GM21367 (cell line): Measurements from ENCODE around the gene TTC39C.

ENCODE experiments used
- ATAC-seq: cut with Tn5 transposase; IDR thresholded peaks from one replicate; pipeline ENCODE4 v1.9.1; 2021; ENCODE audit not compliant: unreplicated experiment

Gene TTC39C

DNA sequence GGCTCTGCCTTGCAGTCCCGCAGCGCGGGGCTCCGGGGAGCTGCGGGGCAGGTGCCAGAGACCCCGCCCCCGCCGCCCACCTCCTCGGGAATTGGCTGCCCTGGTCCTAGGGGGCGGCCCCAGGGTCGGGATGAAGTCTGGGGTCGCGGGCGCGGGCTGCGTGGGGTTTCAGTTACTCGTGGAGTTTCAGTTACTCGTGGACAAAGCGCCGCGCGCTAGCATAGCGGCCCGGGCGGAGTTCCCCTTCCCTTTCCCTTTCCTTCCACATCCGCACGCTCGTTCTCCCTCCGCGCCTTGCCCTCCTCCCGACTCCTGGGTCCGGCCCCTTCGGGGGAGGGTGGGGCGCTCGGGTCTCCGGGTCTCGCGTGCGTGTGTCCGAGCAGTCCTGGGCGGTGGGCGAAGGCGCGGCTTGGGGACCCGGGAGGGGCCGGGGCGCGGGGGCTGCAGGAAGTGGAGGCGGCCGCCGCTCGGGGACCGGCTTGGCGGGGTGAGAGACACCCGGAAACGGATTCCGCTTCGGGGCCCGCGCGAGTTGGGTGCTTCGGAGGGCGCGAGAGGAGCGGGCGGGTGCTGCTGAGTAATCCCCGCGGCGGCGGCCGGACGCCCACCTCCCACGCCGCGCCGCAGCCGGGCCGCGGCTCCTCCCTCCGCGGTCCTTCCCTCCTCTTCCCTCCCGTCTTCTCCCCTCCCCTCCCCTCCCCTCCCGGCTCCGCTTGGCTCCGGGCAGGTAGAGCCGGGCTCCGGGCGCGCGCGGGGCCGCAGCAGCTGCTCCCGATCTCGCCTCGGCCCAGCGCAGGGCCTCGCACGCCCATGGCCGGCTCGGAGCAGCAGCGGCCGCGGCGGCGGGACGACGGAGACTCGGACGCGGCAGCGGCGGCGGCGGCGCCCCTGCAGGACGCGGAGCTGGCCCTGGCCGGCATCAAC, at the start of gene TTC39C:
Gene TTC39C, plus strand, starts transcription at position 693 of the 924 bp plus-strand sequence. Its CDS starts 118 bp downstream, at position 811.
- no peak for ATAC-seq

DNA sequence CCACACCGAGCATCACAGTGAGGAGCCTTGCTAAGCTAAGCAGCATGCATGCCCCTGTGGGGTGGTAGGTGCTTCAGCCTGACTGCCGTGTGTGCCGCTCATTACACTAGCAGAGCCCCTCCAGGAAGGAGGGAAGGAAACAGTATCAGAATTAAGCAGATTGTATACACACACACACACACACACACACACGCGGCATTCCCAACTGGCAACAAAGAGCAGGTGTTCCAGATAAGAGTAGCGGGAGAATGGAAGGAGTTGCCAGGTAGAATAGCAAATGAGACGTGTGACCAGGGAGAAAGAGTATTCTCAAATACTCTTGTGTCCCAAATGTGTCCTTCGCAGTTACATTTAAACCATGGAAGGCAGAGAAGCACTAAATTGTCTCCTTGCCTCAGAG, 47.6 kb upstream of the TTC39C start:
- ATAC-seq = no peak

DNA sequence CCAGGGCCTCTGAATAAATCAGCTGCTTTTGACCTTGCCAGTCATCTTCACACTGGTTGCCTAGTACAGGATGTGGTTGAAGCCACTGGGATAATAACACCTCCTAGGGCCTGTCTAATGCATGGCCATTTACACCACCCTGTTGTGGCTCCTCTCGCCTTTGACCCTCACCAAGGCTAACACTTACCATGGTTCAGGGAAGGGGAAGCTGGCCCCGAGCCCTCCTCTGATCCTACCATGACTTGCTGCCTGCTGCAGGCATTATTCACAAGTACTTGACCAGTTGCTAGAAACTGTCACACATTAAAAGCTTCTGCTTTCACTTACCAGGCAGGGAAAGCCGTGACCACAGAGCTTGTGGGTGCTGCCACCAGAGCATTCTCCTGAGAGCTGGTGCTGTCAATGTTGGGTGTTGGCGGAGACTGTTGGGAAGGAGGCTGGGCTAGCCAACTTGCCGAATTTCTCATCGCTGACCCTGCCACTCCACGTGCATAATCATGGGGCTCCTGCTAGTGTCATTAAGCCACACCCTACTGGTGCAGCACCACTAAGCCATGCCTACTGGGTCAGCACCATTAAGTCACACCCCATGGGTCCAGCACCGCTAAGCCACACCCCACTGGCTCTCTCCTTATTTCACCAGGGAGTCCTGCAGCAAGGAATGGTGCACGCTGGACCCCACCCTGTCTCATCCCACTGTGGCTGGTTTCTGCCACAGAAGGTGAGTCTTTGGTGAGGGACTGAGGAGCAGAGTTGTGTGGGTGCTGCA, 47.0 kb upstream of the TTC39C start:
- peak; percentile 37 for ATAC-seq

DNA sequence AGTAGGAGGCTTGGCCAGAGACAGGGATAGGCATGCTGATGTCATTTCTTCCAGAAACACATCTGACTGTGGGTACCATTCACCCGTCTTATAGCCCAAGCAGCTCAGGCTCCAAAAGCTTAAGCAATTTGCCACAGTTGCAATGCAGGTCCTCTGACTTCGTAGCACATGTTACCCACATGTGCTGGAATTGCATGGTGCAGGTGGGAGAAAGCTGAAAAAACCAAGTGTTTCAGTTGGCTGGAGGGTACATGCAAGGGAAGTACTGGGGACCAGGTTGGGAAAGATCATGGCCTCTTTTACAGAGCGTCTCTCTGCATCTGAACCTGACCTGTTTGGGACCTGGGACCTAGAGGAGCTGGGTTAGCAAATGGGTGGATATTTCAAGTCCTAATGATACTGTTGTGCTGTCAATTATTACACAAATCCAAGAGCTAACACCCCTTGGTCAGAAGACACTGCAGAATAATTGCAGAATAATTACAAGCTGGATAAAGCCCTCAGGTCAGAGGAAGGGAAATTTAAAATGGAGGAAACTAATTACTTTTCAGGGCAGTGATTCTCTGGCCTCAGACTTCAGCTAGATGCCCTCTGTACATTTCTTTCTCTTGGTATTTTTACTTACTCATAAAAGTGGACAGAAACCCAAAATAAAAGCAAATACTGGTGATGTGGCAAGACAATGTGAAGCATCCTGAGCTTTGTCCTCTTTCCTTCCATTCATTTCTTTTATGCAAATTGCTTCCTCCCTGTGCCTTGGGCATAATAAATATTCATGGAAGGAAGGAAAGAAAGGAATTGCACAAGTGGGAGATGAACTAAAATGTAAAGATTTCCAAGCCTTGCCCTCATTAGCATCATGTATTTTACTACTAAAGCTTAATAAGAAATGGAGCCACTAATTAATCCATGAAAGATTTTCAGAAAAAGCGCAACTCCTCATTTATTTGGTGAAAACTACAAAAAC, 45.6 kb upstream of the TTC39C start:
- no peak for ATAC-seq

DNA sequence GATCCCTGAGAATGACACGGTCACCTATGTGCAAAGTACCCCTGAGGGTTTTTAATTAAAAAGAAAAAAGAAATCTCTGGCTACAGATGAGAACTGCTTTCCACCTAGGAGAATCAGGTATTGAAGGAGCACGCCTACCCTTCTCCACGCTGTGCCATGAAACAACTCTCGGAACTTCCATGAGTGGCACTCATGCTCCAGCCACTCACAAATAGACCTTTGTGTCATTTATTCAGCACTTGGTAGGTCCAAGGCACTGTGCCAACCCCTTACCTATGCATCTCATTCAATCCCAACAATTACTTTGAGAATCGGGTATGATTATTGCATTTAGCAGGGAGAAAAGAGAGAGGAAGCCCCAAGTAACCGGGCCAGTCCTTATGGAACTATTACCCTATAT, 44.9 kb upstream of the TTC39C start:
- ATAC-seq = no peak

DNA sequence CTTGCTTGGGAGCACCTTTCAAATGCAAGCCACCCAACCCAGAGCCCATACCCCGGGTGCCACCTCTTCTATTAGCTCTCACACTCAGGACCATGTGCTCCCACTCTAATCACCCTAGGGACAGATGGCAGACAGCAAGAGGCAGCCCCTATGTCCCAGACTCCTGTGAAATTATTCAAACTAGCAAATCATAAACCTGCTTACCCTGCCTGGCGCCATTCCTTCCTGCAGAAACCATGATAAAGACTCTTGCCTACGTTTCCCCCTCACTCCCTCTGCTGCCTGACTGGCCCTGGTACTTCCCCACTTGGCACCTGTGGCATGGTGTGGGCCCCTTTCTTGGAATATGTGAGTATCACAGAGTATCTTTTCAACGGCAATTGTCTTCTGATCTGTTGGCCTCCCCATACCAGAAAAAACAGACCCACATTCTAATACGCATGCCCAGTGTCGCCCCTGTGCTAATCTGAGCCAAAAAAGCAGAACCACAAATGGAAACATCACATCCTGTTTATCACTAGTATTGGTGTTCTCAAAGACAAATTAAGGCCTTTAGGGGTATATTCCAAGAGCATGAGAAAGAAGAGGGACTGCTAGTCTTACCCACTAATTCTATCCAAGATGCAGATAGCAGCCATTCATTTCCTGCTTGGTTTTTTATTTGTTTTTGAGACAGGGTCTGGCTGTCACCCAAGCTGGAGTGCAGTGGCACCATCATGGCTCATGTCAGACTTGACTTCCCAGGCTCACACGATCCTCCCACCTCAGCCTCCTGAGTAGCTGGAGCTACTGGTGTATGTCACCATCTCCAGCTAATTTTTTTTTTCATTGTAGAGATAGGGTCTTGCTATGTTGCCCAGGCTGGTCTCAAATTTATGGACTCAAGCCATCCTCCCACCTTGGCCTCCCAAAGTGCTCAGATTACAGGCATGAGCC, 44.1 kb upstream of the TTC39C start:
- ATAC-seq = peak; percentile 40

DNA sequence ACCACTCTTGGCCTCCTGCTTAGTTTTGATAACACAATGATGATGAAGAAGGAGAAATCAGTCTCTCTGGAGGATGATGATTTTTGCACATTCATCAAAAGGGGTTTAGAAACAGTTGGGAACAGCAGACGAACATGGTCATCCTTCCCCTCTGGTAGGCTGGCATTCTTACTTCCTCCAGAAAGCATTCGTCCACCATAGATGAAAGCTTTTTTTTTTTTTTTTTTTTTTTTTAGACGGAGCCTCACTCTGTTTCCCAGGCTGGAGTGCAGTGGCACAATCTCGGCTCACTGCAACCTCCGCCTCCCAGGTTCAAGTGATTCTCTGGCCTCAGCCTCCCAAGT, 43.5 kb upstream of the TTC39C start:
- no peak for ATAC-seq

DNA sequence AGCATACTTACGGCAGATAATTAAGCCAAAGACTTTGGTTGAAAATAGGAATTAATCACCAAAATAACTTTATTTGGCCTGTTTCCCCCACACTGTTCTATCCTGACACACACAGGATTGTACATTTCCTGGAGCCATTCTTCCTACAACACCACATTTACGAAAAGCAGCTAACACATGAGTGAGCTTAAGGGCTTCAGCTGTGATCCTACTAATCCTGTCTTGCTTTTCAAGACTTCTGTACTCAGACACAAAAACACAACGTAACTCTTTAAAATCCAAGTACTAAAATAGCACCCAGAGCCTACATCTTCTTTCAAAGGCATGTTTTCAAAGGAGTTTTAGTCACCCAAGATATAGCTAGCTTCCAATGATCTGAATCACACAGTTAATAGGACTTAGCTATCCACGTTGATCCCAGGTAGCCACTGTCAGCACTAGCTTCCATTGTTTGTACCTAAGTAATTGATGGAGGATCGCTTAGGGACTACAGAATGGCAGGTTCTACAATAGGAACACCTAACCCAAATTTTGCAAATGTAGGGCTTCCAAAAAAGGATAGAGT, 42.8 kb upstream of the TTC39C start:
- no peak for ATAC-seq

DNA sequence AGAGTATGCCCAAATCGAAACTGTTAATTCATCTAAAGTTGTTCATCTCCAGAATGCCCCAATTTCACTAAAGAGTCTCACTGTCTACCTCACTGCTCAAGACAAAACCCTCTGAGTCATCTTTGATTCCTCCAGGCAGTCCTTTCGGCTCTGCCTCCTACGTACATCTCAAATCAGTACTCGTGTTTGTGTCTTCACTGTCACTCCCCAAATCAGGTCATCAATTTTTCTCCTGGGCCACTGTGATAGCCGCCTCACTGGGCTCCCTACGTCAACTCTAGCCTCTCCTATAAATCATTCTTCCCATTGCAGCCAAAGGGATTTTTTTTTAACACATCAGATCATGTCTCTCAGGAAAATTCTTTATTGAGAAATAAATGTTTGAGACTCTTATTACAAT, 42.1 kb upstream of the TTC39C start:
- ATAC-seq = no peak

DNA sequence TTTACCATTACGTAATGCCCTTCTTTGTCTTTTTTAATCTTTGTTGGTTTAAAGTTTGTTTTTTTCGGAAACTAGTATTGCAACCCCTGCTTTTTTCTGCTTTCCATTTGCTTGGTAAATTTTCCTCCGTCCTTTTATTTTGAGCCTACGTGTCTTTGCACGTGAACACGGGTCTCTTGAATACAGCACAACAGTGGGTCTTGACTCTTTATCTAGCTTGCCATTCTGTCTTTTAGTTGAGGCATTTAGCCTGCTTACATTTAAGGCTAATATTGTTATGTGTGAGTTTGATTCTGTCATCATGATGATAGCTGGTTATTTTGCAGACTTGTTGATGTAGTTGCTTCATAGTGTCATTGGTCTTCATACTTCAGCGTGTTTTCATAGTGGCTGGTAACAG, 37.5 kb upstream of the TTC39C start:
- no peak for ATAC-seq

DNA sequence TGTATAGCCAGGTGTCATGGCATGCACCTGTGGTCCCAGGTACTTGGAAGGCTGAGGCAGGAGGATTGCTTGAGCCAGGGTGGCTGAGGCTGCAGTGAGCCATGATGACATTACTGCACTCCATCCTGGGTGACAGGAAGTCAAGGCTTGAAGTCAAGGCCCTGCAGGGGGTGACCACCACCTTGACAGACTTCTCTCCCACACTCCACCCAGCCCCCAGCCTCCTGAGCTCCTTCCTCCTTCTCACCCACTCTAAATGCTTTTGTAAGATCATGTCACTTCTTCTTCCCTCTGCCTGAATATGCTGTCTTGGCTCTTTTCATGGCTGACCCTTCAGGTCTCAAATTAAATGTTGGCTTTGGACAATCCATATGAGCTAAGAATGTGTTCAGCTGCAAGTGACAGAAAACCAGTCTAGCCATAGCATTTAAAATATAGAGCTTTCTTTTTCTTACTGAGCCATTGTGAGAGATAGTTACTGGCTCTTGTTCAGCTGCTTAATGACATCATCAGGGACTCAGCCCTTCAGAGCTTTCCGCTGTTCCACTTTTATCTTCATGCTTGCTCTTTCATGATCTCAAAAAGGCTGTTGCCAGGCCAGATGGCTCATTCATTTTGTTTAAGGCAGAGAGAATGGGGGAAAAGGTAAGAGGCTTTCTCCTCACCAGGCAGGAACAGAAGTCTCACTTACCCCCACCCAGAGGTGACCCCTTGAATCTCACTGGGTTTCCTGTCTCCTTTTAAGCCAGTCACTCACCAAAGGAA, 36.7 kb upstream of the TTC39C start:
- no peak for ATAC-seq

DNA sequence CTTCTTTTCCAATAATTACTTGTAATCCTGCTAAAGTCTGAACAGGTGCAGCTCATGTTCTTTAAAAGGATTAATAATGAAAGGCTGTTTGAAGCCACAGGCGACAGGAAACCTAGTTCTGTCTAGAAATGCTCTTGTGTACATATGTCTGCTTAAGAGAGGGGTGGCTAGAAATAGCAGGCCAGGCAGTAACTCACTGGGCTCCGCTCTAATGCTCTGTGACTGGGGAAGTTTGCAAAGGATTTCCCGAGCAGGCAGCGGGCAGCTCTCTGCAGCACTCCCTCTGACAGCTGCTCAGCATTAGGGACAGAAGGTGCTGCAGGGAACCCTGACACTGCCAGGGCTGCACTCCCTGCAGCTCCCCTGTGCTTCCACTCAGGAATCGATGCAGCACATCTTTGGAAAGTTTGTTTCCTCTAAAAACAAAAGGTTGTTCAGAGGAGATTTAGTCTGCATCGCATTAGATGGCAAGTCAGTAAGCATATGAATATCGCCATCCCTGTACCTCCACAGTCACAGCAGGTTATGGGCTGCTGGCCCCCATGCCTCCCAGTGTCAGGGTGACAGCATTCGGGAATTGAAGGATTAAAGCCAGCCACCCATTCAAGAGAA, 33.1 kb upstream of the TTC39C start:
- peak; percentile 82 for ATAC-seq

DNA sequence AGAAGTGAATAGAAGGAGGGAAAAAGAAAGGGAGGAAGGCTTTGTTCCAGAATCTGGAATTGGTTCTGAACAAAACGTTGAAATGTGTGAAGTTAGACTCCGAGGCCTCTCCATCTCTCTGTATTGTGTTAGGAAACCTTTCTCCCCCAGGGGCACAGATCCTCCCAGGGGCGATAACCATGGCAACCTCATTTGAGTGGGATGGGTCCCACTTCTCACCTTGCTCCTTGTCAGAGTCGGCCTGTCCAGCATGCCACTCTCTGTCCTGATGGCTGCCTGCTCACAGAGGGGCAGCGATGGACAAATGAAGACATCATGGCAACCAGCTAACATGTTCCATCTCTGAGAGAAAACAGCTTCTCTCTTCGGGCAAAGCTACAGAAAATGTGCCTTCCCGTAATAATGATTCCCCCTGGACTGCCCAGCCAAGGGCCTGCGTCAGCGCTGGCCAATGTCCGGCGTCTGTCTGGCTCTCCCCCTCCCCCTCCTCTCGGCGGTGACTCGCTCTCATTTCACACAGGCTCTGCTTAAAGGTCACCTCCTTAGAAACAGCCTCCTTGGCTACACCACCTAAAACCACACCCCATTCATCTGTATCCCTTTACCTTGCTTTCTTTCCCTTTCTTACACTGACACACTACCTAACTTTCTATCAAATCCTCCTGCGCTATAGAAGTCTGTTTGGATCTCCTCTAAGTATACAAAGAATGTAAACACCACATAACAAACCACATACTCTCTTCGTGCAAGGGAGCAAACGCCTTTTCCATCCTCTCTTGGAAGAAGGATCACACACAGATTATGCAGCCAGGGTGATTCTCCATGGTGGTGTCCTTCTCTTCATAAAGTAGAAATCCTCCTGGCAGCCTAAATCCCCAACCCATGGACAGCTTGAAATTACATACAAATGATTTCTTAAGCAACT, 32.1 kb upstream of the TTC39C start:
- ATAC-seq = no peak

DNA sequence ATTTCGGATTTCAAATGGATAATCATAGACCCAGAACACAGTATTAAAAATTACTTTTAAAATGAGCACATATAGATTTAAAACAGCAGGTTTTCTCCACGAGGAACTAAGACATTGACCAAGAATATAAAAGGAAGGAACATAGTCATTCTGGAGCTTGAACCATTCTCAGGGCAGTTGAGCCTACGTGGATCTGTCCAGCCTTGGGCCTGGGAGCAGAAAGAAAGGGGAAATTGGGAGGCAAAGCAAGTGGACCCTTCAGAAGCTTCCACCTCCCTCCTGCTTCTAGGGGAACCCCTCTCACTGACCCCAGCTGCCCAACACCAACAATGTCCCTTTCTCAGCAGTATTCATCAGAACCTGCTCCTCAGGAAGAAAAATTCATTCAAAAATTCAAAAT, 31.4 kb upstream of the TTC39C start:
- ATAC-seq = no peak

DNA sequence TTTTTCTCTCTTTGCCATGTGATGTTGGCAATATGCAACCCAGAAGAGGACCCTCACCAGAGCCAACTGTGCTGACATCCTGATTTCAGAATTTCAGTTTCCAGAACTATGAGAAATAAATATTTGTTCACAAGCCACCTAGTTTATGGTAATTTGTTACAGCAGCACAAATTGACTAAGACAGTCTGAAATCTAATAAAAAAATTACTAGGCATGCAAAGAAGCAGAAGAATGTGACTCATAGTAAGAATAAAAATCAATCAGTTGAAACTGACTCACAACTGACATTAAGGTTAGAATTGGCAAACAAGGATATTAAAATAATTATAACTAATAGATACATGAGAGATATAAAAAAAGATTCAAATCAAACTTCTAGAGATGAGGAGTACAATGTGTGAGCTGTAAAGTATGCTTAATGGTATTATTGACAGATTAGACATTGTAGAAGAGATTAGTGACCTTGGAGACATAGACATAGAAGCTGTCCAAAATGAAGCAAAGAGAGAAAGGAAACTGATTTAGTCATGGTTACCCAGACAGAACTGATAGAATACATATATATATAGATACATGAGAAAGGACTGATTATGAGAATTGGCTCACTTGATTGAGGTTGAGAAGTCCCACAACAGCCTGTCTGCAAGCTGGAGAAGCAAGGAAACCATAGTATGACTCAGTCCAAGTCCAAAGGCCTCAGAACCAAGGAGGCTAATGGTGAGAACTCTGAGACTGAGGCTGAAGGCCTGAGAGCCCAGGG, 27.8 kb upstream of the TTC39C start:
- no peak for ATAC-seq

DNA sequence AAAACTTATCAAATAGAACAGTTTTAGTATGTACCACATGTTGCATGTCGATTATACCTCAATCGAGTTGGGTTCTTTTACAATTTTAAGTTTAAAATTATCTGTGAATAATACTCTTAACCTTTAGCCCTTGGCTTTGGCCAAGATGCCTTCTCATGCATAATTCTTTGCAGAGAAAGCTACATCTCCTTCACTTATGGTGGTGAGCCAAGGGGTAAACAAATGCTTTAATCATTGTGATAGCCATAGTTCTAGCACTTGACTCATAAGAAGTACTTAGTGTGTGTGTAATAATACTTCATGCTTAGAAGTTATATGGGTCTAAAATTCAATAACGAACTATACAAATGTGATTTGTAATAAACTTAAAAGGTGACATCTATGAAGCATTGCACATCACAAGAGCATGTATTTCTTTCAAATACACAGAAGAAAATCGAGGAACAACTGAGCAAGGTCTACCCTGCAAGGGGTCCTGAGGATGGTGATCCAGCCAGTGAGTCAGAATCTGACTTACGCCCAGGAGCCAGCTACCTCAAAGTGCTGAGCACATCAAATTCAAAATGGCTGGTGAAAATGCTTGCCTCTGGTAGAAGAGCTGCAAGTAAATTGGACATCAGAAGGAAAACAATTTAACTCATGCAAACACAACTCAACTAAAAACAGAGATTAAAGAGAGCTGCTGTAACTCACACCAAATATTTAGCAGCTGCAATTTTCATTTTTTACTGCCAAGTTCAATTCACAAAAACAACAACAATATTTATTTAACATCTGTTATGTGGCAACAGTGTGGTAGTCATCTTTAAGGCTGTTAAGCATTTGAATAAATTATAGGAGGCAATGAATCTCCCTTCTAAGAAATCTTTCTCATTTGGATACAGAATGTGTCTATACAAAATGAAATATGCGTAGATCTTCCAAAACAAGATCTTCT, 23.8 kb upstream of the TTC39C start:
- no peak for ATAC-seq
